DOHH2 (cell line): ENCODE data around the gene ARHGAP29.

Source experiments
- CTCF ChIP-seq: fragments of 200-600 bp; sonication (generic); IDR thresholded peaks from one replicate; pipeline ENCODE4 v1.5.1; 2014; ENCODE audit warnings: antibody characterized with exemption, mild to moderate bottlenecking, low read depth, low read length; ENCODE audit not compliant: poor library complexity, severe bottlenecking
- EZH2phosphoT487 ChIP-seq: fragments of 200-600 bp; sonication (generic); IDR thresholded peaks from 2 replicates; pipeline ENCODE4 v1.6.1; 2017; ENCODE audit warnings: borderline replicate concordance, mild to moderate bottlenecking, antibody characterized with exemption, low read length, moderate library complexity, mixed read lengths

- TF ChIP-seq CTCF (no peak), EZH2phosphoT487 (no peak)
Observed at GRCh38 chr1:94199398-94199797, 38.0 kb downstream of the ARHGAP29 start.
